ENCODE measurements around the gene PHF23.

DNA sequence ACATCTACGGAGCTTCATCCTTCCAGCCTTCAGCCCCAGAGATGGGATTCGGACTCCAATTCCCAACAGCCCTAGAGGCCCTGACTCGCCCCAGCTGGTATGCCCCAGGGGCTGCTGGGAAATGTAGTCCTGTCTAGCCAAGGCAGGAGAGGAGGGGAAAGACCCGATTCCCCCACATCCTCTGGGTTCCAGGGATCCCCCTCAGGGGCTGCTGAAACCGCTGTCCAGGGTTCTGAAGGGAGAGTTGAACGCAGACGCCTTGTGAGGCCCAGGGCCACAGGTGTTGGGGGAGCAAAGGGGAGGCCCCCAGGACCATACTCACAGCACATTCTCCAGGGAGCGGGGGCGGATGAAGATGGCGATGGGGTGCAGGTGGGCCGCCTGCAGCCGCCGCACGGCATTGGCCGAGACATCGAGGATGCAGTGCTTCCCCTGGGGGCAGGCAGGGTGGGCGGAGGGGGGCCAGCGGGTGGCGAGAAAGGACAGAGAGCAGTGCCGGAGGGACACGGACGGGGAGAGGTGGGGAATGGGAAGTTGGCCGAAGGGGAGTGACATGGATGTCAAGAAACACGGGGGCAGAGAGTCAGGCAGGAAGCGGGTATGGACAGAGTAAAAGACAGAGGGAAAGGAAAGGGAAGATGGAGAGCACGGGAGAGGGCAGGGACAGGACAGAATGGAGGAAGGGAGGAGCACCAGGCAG is 47.5 kb downstream of the PHF23 start:
- TF ChIP-seq POLR2AphosphoS5 (IDR thresholded peaks at IDR 0.05; ENCODE audit: low read depth, low read length): no peak
- TF ChIP-seq TAF1 (IDR thresholded peaks at IDR 0.05; ENCODE audit: borderline replicate concordance, insufficient read depth, low read length): no peak

Measured in PFSK-1 (cell line).